GM21515 (cell line): ENCODE measurements around the gene SLC38A4.
A peak's percentile ranks its signal among the peaks of the same experiment; 100 is the strongest.

ENCODE experiments used
- ATAC-seq: cut with Tn5 transposase; IDR thresholded peaks from one replicate; pipeline ENCODE4 v1.9.1; 2021; ENCODE audit not compliant: unreplicated experiment

The SLC38A4 gene

DNA sequence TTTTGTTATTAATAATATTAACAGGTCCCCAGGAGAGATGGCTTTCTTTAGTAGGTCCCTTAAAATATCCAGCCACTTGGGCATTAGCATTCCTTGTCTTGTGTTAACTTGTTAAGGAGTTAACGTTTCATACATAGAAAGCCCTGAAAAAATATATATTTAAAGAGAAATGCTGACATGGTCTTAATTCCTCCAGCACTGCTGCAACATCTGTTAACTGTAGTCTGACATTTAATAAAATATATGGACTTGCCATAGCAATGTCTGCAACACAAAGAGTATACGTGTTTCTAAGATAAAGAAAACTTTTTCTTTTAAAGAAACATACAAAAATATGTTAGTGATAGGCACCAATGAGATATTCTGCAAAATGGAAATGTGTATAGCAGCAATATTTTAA lies 10.0 kb downstream of the SLC38A4 start:
- ATAC-seq, result no peak

DNA sequence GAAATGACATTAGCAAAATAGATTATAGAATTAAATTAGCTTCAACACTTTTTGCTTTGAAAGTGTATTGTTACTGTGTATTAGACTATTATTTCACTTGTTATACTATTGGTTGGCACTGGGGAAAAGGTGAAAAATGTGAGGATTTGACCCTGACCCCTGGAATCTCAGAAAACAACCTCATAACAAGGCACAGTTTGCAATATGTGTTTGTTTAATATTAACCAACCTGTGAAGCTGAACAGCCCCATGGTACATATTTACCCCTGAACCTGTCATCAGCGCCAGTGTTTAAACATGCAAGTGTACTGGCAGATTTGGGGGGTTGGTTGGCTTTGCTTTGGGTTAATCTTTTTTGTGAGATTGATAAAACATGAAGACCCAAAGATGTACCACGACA lies 11.7 kb downstream of the SLC38A4 start:
- ATAC-seq, result no peak

DNA sequence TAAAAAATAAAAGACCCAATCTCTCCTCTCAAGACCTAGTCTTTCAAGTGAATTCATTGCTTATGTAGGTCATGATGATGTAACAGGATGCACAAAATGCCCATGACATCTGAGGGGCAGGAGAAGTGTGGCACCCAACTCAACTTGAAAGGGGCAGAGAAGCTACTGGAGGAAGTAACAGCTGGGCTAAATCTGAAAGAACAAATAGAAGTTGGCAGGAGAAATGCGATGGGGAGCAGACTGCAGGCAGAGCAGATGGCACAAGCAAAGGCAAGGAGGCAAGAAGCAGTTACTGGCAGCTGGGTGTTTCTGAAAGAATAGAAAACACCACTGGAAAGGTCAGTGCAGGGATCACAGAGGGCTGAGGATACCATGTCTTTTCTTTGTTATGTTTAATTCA lies 14.6 kb downstream of the SLC38A4 start:
- ATAC-seq, result no peak

DNA sequence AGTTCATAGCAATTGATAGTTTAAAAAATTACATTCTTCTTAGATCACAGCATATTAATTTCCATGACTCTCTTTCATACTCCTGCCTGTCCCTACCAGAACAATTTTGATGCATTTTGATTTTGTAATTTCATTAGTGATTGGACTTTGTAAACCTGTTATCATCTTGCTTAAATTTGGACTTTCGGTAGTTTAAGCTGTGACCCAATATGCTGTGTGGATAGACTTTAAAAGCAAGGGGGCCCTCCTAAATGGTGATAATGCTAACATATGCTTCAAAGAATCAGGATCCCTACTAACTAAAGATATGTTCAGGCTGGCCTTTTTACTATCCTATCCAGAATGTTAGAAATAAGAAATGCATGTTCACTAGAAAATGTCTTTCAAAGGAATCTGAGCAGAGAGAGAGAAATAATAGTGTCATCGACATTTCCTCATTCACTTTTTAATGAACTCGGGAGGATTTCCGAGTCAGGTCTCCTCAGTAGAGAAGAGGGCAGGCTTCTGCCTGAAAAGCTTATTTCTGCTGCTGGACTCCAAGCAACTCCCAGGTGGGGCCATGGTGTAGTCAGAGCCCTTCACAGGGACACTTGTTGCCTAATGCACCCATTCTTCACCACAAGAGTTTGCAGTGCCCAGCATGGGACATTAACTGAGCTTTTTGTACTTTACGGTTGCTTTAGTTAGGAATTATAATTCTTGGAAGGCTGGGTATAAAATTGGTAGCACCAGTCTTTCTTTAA lies 16.7 kb downstream of the SLC38A4 start:
- ATAC-seq, result no peak

DNA sequence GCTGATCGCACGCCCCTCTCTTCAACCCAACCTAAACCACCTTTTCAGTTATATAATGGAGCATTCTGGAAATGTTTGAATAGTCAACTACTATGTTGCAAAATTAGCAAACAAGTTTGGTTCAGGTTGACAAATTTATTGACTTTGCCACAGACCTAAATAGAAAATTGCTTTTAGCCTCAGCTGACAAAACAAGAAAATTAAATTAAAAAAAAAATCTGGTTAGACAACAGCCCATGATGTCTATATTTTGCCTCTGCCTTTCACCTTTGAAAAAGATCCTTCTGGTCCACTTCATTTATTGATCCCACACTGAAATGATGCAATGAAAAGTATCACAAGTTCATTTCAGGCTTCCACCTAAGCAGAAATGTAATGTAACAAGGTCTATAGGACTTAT lies 17.5 kb downstream of the SLC38A4 start:
- ATAC-seq, result no peak

DNA sequence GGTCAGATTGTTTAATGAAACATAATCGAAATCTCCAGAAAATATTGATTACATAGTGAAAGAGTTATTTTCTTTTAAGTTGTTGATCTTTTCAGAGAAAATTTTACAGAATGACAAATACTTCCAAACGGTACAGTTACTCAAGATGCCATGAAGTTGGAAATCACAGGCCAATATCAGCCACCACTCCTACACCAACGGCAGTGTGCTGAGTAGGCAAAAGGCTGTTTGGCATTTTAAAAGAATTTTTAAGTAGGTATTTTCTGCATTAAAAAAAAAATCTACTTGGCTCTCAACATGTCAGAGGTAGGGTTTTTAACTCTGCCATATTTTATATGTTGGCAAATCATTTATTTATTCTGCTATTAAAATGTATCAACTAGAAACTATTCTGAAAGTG lies 21.7 kb downstream of the SLC38A4 start:
- ATAC-seq, result no peak

DNA sequence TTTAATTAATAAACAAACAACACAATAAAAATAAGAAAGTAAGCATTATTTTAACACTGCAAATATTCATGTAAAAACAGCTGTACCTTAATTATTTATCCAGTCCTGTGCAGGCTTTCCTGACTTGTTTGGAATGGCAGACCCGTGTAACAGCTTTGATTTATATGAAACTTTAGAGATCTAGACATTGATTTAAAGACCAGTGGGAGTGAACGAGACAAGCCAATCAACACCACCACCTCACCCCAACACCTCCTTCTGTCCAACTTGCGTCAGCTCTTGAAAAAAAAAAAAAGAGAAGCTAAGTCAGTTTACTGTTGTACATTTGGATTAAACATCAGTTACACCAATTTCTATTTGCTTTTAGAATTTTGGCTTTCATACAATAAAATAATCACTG lies 22.3 kb downstream of the SLC38A4 start:
- no peak for ATAC-seq

DNA sequence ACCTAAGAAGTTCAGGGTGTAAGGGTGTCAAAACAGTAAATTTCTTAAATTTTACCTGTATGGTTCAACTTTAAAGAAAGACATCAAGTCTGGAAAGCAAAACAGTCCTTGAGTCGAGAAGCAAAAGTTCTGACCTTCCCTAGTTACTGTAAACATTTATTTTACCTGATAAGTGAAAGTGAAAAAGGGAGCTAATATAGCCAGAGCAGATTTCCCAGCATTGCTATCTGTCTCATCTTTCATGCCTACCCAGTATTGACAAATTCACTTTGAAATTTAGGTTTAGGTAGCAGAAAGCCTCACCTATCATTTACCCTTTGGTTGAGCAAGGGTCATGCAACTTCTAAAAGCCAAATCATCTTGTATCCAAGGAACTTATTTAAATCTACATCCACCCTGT lies 24.5 kb downstream of the SLC38A4 start:
- no peak for ATAC-seq

DNA sequence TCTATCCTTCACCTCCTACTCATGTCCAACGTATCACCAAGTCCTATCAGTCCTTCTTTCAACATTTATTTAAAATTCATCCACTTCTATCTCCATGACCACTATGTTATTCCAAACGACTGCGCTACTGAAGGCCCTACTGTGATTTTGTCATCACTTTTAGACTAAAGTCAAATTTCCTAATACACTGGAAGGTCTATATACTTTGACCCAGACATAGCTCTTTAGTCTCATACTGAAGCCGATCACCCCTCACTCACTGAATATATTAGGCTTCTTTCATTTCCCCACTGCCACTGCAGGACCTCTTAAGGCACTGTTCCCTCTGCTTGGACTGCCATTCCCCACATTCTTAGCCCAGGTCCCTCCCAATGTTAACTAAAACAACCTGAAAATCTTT lies 25.6 kb downstream of the SLC38A4 start:
- ATAC-seq, result no peak

DNA sequence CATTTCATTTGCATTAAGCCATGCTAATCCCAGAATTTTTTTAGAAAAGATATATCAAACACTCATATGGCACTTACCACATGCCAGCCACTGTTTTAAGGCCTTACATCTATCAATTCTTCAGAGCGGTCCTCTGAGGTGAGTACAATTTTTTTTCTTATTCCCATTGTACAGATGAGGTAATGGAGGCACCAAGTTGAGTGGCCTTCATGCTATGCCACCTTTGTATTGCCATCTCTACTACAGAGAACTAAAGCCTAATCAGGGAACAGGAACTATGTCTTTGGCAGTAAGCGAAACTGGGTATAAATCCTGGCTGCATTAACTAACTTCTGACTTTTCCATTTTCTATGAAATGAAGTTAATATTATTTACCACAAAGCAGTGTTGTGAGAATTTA lies 27.1 kb downstream of the SLC38A4 start:
- ATAC-seq, result no peak

DNA sequence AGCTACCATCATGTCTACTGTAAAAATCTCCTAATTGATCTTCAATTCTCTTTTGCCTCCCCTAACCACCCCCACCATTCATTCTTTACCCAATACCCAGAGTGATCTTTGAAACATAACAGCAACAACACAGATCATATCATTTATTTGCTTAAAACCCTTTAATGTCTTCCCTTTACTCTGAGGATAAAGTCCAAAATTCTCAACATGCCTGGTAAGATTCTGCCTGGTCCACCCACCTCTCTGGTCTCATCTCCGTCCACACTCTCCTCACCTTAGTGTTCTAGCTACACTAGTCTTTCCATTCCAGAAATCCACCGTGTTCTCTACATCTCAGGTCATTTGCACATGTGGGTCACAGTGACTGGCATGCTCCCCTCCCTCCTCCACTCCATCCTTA lies 27.7 kb downstream of the SLC38A4 start:
- no peak for ATAC-seq

DNA sequence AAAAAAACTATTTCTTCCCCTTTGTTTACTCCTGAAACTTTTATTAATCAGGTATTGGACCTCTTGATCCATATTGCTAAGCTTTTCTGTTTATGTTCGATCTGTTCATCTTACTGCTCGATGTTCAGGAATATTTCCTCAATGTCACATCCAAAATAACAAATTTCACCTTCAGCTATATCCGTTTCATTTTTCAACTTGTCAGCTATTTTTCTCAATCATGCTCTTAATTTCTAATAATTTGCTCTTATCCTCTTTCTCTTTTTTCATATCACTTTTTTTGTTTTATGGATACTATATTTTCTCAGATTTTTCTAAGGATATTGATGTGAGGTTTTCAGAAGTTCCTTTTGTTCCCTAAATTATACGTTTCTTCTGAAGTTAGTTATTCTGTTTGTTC lies 29.8 kb downstream of the SLC38A4 start:
- ATAC-seq, result no peak

DNA sequence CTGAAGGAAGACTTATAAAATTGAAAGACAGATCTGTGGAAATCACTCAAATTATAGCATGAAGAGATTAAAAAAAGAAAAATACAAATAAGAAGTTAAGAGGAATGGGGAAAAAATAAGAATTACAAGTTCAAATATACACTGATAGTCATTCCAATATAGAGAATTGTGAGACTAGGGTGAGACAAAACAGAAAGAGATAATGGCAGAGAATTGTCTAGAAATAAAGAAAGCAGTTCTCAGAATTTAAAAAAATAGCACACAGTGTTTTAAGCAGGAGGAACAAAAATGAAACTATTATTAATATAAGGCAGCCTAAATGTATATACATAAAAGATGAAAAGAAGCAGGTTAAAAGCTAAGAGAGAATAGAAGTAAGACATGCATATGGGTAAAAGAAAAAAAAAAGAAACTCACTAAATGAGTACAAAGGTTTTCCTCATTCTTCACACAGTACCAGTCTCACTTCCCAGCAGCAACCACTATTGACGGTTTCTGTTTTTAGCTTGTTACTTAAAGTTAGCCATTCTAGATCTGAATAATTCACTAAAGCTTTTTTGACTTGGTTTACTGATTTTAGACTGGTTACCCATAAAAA lies 31.1 kb downstream of the SLC38A4 start:
- ATAC-seq, result peak; percentile 75

DNA sequence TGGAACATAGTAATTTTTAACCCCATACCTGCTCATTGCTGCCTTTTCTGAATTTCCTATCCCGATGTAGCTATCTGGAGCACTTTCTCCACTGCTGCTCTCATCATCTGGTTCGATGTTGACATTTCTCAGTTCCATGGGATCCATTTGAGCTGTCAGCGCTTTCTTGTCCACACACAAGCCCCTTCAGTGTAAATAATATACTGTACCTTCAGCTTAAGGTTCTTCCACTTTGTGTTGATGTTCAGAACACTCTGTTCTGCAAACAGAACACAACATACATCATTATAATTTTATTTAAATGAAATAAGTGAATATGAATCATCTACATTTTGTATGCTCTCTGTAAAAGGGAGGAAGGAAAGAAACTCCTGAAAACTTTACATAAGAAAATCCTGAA lies 32.9 kb downstream of the SLC38A4 start:
- ATAC-seq, result no peak

DNA sequence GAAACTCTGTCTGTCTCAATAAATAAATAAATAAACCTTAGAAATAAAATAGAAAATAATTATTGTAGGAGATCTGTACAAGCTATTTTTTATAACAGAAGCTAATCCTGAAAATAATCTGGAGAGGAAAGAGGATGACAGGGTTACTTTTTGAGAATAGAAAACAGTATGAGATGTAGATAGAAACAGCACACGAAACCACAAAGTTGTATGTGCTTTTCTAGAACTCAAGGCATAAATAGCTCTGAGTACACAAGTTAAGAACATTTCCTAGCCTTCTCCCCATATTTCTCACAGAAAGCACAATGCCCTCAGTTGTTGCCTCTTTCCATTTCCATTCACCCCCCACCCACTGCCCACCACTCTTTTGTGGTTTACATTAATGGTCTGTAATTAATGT lies 35.7 kb downstream of the SLC38A4 start:
- ATAC-seq, result no peak

DNA sequence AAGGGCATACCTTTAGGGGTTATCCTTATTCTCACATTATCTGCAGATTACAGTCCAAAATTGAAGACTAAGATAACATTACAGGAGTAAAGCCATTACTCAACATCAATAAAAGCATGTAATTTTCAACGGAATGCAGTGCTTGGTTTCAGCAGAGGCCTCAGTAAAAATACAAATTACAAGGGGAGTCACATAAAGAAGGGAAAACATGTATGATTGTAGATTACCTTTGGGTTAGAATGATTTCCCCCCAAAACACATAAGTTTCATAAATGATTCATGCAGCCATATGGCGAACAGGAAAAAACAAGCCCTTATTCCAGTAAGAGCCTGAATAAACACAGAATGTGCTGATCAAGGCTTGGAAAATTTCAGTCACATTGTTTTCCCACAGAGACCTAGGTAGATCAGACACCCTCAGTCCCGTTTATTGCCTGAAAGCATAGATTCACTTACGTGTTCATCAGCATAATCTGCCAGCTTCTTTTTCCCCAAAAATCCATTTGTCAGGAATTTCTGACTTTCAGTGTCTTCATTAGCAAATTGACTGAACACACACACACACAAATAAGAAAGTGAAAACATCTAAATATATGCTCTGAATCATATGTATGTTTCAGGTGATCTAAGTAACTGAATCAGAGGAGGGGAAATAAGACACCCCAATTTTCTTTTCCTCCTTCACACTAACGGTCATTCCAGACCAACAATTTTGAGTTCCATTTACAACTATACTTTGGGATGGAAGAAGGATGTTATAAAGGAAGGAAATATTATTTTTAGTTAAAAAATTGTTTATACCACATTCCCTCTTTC lies 37.5 kb downstream of the SLC38A4 start:
- no peak for ATAC-seq

DNA sequence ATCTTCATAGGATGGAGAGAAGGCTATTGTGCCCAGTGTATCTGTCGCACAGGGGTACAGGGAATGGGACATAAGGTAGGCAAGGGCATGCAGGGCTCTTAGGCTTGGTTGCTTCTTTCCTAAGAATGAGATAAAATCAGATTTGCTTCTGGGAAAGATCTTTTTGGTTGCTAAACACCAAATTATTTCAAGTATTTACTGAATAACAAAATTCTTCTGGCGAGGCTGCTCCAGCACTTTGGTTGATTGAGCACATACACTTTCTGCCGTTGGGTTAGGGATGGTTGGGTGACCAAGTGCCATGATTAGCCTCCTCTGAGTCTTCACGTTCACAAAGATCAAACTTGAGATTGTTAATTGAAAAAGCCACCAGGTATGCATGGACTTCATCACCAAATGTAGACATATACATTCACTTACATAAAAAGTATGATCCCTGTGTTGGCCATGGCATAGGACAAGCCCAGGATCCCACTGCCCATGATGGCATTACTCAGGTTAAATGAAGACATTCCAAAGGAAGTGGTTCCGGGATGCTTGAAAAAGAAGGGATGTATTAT lies 38.2 kb downstream of the SLC38A4 start:
- ATAC-seq, result no peak

DNA sequence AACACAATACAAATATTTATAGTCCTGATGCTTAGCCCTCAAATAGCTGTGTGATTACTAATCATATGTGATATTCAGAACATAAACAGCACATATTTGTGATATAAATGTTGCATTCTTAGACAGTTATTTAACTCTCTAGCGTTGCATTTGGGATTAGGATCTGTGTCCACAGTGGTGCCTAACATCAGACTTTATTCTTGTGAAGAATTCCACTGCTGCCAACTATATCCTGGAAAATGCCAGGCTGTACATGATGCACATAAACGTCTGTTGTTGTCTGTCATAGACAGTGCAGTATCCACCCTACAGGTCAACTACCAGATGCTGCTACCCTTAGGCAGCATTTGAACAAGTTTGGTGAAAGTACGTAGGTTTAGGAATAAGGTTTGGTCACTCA lies 39.0 kb downstream of the SLC38A4 start:
- ATAC-seq, result no peak

DNA sequence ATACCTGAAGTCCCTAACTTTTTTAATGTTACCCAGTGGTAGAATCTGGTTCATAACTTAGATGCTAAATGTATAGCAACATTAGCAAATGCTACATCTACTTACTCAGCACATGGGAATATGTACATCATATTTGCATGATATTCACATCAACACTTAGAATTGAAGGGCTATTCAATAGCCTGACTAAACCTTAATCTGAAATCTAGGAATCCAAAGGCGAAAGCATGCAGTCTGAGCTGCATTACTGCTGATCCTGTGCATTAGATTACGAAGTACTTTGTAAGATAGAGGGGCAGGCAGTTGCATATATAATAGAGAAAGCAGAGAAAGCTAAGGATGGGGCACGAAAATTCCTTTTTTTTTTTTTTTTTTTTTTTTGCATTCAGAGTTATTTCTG lies 40.4 kb downstream of the SLC38A4 start:
- ATAC-seq, result no peak

DNA sequence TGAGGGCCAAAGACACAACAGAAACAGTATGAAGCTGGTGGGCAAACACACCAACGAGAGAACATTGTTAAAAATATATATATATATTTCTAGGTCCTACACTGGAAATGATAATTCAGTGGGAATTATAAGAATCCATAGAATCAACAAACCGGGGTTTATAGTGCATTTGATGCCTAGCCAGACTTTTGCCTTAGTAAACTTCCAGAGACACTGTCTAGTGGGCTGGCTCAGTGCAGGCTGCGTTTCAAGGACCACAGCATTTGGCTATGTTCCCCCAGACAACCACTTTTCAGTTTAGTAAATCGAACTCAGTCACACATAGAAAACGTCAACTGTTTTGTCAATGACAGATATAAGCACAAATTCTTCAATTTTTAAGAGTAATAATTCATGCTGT lies 41.9 kb downstream of the SLC38A4 start:
- no peak for ATAC-seq

DNA sequence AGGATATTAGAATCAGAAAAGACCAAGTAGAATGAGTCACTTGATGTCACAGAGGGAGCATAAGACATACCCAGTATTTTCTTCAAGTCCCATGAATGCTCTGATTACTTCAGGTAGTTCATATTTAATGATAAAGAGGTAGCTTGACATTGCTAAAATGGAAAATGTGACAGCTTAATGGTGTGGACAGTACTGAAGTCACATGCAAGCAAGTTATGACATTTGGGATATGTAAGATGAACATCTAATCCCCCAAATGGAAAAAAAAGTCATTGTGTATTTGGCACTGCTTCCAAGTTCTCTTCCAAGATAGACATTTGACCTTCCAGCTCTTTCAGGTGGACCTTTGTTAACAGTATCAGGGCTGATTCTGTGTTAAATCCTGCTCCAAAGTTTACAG lies 45.9 kb downstream of the SLC38A4 start:
- no peak for ATAC-seq

DNA sequence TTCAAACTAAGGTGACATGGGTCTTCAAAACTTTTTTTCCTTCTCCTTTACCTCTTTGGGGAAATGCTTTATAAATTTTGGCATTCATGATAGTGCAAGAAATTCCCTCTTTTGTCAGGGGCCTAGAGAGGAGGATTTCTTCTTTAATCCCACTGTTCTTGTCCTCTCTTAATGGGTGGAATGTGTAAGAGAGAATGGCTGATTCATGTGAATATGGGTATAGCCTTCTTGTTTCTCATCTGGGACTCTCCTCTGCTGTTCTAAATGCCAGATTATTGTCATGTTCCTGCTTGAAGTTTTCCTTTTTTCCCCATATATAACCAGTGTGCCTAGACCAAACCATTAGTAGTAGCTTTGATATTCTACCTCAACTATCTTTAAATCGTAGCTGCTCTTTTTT lies 46.7 kb downstream of the SLC38A4 start:
- no peak for ATAC-seq
